Endothelial cell of umbilical vein (primary cell): Measurements from ENCODE around the gene YWHAH.

Source experiments
- CTCF ChIP-seq, 2 donors: IDR thresholded peaks; 1 replicate in 1 of 2; 2 replicates in 1 of 2; pipeline ENCODE4 v1.5.1; 2011; ENCODE audit warnings: low read length in 2 of 2, mild to moderate bottlenecking in 2 of 2, moderate library complexity in 2 of 2, control low read depth in 1 of 2, inconsistent platforms in 1 of 2, low read depth in 1 of 2; ENCODE audit not compliant: insufficient read depth in 1 of 2; ENCODE audit errors: extremely low read depth in 1 of 2
- POLR2A ChIP-seq: IDR thresholded peaks from 2 replicates; pipeline ENCODE4 v1.6.1; 2012; ENCODE audit warnings: low read depth, mild to moderate bottlenecking, control low read depth, low read length
- POLR2AphosphoS5 ChIP-seq: IDR thresholded peaks from 2 replicates; pipeline ENCODE4 v1.6.1; 2012; ENCODE audit warnings: low read depth, mild to moderate bottlenecking, control low read depth, low read length, moderate library complexity; ENCODE audit not compliant: insufficient read depth

GRCh38 chr22:31938296-31938695 is 6.0 kb upstream of the YWHAH start:
- TF ChIP-seq POLR2A, result no peak
- TF ChIP-seq POLR2AphosphoS5, result no peak
- TF ChIP-seq CTCF (IDR thresholded peaks at IDR 0.05; ENCODE audit: extremely low read depth in 1 of 2, insufficient read depth in 1 of 2, low read depth in 1 of 2, low read length in 2 of 2), result no peak
